Subcutaneous abdominal adipose tissue (tissue), 5 donors: Measurements from ENCODE around the gene TMEM170B.

ENCODE experiments used
- H3K27ac ChIP-seq: one replicate; pipeline ENCODE4 v1.7.0; 2013; ENCODE audit warnings: low read depth, mild to moderate bottlenecking, inconsistent platforms, low read length, moderate library complexity
- H3K27me3 ChIP-seq, 5 donors: one replicate each; pipeline ENCODE4 v1.7.0; 2013; ENCODE audit warnings: low read length in 5 of 5, inconsistent platforms in 1 of 5; ENCODE audit not compliant: control insufficient read depth in 5 of 5, insufficient read depth in 4 of 5
- H3K36me3 ChIP-seq, 5 donors: one replicate each; pipeline ENCODE4 v1.7.0; 2013; ENCODE audit warnings: low read length in 5 of 5; ENCODE audit not compliant: control insufficient read depth in 5 of 5, insufficient read depth in 5 of 5
- H3K4me1 ChIP-seq, 5 donors: one replicate each; pipeline ENCODE4 v1.7.0; 2013; ENCODE audit warnings: low read length in 5 of 5, mild to moderate bottlenecking in 3 of 5, moderate library complexity in 1 of 5; ENCODE audit not compliant: control insufficient read depth in 5 of 5, insufficient read depth in 5 of 5
- H3K4me3 ChIP-seq, 5 donors: one replicate each; pipeline ENCODE4 v1.7.0; 2013; ENCODE audit warnings: low read length in 5 of 5, low read depth in 1 of 5
- H3K9ac ChIP-seq, 5 donors: one replicate each; pipeline ENCODE4 v1.7.0; 2013; ENCODE audit warnings: low read length in 5 of 5, mild to moderate bottlenecking in 4 of 5, moderate library complexity in 3 of 5
- H3K9me3 ChIP-seq, 5 donors: one replicate each; pipeline ENCODE4 v1.7.0; 2013; ENCODE audit warnings: low read length in 5 of 5; ENCODE audit not compliant: control insufficient read depth in 5 of 5
- donor health status: healthy.
- donor health status: healthy.
- donor health status: healthy.
- donor health status: healthy.
- donor health status: healthy.

TMEM170B gene

DNA sequence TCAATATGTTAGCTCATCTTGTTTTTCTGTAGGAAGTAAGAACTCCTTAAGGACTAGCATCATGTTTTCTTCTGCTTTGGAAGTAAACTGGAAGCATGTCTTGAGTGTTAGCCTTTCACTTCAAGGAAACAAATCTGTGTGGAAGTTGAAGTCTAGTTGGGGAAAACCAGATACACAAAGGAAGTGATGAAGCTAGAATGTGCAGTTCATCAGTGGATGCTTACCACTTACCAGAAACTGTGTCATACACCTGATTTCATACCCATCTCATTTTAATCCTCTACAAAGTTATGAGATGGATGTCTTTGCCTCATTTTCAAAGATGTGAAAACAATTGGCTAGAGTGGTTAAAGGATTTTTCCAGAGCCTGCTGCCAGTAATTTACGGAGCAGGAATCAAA lies 75.8 kb downstream of the TMEM170B start:
- Histone ChIP-seq H3K4me1 (peaks cover 0 to 46% (median 2%) of the 10 kb centered on the region in 5 donors), H3K4me3 (no peak overlapping the region), H3K27ac (no peak overlapping the region), H3K27me3 (no peaks in the 10 kb centered on the region), H3K9me3 (no peaks in the 10 kb centered on the region), H3K9ac (no peak overlapping the region), H3K36me3 (no peaks in the 10 kb centered on the region)

DNA sequence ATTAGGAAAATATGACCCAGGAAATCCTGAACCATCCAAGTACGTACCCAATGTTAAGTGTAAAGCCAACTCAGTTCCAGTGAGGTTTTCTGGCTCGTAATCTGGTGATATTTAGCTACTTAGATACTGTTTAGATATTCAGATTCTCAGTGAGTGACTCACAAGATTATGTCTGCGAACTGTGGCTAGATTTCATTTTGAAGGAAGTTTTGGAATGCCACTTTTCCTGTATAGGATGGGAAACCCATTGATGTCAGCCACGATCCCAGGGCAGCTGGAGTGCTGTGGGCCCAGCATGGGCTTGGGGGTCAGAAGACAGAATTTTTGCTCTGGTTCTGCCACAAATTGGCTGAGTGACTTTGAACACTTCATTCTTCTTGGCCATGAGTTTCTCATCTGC lies 76.3 kb downstream of the TMEM170B start:
- Histone ChIP-seq H3K4me3 (no peak overlapping the region), H3K27ac (peak overlapping the region; percentile 55), H3K4me1 (peaks cover 0 to 41% (median 2%) of the 10 kb centered on the region in 5 donors), H3K9ac (no peak overlapping the region), H3K36me3 (no peaks in the 10 kb centered on the region), H3K9me3 (no peaks in the 10 kb centered on the region), H3K27me3 (no peaks in the 10 kb centered on the region)

DNA sequence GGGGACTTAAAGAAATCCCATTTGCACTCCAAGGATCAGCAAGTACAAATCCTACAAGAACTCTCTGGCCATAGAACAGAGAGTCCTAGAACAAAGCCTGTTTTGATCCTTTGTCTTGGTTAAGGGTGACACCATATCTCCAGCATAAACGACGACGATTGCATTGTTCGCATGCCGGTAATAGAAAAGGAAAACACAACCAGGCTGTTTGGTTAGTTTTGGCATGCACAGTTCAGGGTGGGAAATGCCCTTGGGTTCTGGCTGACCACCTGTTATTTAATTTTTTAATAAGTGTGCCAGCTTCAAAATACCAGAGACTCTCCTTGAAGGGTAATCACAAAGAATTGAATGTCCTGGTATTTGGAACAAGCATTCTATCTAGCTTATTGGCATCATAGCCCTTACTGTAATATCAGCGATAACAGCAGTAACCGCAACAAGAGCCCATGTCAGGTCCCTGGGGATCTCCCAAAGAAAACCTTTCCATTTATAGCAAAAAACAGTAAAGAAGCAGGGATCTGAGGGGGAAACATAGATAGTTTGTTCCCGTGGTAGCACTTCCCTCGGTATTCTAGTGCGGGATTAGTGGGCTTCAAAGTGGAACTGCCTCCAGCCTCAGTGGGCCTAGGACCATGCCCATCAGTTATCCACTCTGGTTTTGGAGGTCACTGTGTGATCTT lies 77.1 kb downstream of the TMEM170B start:
- Histone ChIP-seq H3K27ac (peak overlapping the region; percentile 55), H3K27me3 (no peaks in the 10 kb centered on the region), H3K4me1 (peaks cover 0 to 39% (median 2%) of the 10 kb centered on the region in 5 donors), H3K9ac (no peak overlapping the region), H3K4me3 (no peak overlapping the region), H3K9me3 (no peaks in the 10 kb centered on the region), H3K36me3 (no peaks in the 10 kb centered on the region)

DNA sequence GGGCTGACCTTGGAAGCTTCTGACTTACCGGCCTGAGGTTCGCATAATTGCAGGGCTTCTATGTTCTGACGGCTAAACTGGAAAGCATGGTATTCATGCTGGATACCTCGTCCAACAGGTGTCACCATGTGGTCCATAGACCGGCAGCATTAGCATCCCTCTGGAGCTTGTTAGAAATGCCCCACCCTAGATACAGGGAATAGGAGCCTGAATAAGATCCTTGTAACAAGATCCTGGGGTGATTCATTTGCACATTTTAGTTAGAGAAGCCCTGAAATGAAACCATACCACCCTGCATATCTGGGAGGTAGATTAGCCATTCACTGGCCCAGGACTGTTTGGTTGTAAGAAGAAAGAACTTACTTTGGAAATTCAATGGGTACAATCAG lies 77.7 kb downstream of the TMEM170B start:
- no peaks in the 10 kb centered on the region for H3K27me3 ChIP-seq
- H3K4me3 ChIP-seq, result no peak overlapping the region
- H3K36me3 ChIP-seq, result no peaks in the 10 kb centered on the region
- peaks cover 0 to 35% (median 2%) of the 10 kb centered on the region in 5 donors for H3K4me1 ChIP-seq
- H3K27ac ChIP-seq, result no peak overlapping the region
- no peak overlapping the region for H3K9ac ChIP-seq
- no peaks in the 10 kb centered on the region for H3K9me3 ChIP-seq

DNA sequence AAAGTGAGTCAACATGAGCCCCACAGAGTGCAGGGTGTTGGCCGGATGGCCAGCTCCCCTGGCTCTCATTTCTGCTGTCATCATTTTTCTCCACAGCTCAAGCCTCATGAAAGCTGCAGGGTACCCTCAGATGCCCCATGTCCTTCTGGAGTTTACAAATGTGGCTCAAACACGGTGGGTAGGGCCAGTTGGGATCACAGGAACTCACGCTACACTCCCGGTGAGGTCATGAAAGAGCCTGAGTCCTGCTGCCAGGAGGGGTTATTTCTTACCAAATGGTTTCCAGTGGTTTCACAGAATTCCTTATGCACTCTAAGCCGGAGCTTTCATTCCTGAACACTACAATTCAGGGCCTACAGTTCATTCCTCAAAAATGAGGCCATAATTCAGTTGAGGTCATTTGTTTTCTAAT lies 78.7 kb downstream of the TMEM170B start:
- no peak overlapping the region for H3K4me3 ChIP-seq
- H3K9ac ChIP-seq, result no peak overlapping the region
- no peaks in the 10 kb centered on the region for H3K36me3 ChIP-seq
- no peak overlapping the region for H3K27ac ChIP-seq
- no peaks in the 10 kb centered on the region for H3K27me3 ChIP-seq
- peaks cover 0 to 27% (median 2%) of the 10 kb centered on the region in 5 donors for H3K4me1 ChIP-seq
- no peaks in the 10 kb centered on the region for H3K9me3 ChIP-seq

DNA sequence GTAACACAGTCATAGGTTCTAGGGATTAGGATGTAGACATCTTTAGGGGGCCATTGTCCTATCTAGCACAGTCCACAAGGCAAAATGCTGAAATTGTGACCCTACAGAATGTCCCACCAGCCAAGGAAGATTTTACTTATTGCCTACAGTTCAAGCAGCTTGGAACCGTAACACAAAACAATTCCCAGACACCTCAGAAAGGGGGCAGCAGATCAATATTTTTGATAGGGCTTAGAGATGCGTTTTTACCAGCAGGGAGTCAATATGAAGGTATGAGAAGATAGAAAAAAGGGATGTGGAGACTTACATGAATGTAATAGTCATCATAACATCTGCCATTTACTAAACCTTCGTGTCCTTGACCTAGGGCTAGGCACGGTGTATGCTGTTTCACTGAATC lies 81.0 kb downstream of the TMEM170B start:
- Histone ChIP-seq H3K4me1 (peaks cover 0 to 20% (median 2%) of the 10 kb centered on the region in 5 donors), H3K27ac (no peak overlapping the region), H3K36me3 (no peaks in the 10 kb centered on the region), H3K9me3 (no peaks in the 10 kb centered on the region), H3K27me3 (no peaks in the 10 kb centered on the region), H3K4me3 (no peak overlapping the region), H3K9ac (no peak overlapping the region)

DNA sequence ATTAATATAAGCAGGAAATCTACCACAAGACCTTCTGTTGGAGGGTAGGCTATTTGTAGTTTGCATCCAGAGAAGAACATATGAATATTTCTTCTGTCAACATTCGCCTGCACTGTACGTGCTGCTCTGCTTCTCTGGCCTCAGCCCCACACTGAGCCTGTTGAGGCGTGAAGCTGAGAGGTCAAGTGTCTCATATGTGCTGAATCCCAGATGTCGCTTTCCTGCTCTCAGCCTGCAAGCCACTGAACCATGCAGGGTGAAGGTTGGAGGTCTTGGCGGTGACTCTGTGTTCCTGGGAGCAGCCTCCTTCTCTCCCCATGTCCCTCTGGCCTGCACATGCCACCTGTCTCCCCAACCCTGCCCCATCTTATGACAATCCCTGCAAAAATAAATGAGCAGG lies 83.6 kb downstream of the TMEM170B start:
- Histone ChIP-seq H3K27me3 (no peaks in the 10 kb centered on the region), H3K27ac (no peak overlapping the region), H3K9ac (no peak overlapping the region), H3K4me1 (peaks cover 0 to 14% (median 0%) of the 10 kb centered on the region in 5 donors), H3K4me3 (no peak overlapping the region), H3K36me3 (no peaks in the 10 kb centered on the region), H3K9me3 (no peaks in the 10 kb centered on the region)

DNA sequence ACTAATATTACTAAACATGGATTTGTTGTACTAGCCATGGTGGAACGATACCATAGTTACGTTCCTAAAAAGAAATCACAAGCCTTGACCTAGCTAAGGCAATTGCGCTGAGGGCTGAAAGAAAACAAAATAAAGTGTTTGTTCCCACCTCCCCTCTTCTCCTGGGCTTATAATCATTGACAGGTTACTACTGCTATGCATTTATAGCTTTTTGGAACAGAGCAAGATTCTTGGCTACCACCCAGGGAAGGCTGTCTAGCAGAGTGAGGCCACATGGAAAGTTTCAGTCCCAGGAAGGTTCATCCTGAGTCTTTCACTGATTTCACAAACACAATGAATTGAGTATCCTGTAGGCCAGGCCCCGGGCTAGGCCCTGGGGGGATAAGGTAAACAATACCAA lies 84.6 kb downstream of the TMEM170B start:
- no peaks in the 10 kb centered on the region for H3K36me3 ChIP-seq
- peaks cover 0 to 13% (median 0%) of the 10 kb centered on the region in 5 donors for H3K4me1 ChIP-seq
- H3K4me3 ChIP-seq, result no peak overlapping the region
- no peak overlapping the region for H3K9ac ChIP-seq
- H3K27me3 ChIP-seq, result no peaks in the 10 kb centered on the region
- no peaks in the 10 kb centered on the region for H3K9me3 ChIP-seq
- H3K27ac ChIP-seq, result no peak overlapping the region

DNA sequence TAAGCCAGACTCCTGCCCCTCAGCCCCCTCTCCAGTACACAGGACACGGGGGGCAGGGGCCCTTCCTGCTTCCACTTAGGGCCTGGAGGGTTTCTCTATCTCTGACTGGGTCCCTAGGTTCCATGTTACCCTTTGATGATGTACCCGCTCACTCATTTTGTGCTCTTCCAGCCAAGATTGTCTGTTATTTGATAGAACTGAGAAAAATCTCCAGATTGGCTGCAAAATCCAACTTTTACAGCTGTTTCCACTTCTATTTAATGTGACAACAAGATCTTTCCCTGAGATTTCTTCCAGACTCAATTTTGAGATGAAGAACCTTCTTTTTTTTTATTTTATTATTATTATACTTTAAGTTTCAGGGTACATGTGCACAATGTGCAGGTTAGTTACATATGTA lies 85.7 kb downstream of the TMEM170B start:
- no peak overlapping the region for H3K4me3 ChIP-seq
- no peak overlapping the region for H3K9ac ChIP-seq
- H3K9me3 ChIP-seq, result no peaks in the 10 kb centered on the region
- H3K36me3 ChIP-seq, result no peaks in the 10 kb centered on the region
- H3K4me1 ChIP-seq, result peaks cover 0 to 13% (median 0%) of the 10 kb centered on the region in 5 donors
- no peak overlapping the region for H3K27ac ChIP-seq
- H3K27me3 ChIP-seq, result no peaks in the 10 kb centered on the region

DNA sequence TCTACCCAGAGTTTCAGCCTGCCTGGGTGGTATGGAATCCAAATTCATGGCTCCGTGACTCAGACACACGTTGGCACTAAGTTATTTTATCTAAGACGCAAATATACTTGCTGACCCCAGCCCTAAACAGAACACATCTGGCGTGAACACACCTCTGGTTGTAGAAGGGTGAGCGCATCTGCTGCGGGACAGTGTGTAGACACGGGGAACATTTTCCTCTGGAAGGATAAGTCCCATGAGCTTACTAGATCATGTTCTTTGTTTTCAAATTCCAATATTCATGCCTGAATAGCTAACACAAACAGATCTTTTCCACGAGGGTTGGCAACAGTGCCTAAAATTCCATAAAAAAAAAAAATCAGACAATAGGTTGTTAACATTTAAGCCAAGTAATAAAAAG lies 87.8 kb downstream of the TMEM170B start:
- Histone ChIP-seq H3K36me3 (no peaks in the 10 kb centered on the region), H3K9me3 (no peaks in the 10 kb centered on the region), H3K4me3 (no peak overlapping the region), H3K4me1 (peaks cover 0 to 13% (median 0%) of the 10 kb centered on the region in 5 donors), H3K27ac (no peak overlapping the region), H3K9ac (no peak overlapping the region), H3K27me3 (peaks cover 0 to 2% (median 0%) of the 10 kb centered on the region in 5 donors)
